GM23338 (cell line): ENCODE measurements around the gene ARRB1. TPM values are rescaled to one million over a fixed set of nuclear protein-coding genes. Genes with fewer than 3 reads are reported as not detected.

ENCODE experiments used
- ATAC-seq: fragments of 200-7000 bp; cut with Tn5 transposase; 3 replicates; pipeline ENCODE4 v1.9.1; 2020
- DNase-seq: peaks from one replicate; pipeline ENCODE4 v3.0.0-alpha.2; 2015; ENCODE audit warnings: low spot score
- H2AFZ ChIP-seq: fragments of 200-600 bp; sonication (generic); 2 replicates; pipeline ENCODE4 v1.8.0; 2016; ENCODE audit warnings: antibody characterized with exemption, mild to moderate bottlenecking, moderate library complexity
- H3F3A ChIP-seq: fragments of 200-600 bp; sonication (generic); replicated peaks from 2 replicates; pipeline ENCODE4 v1.8.0; 2017; ENCODE audit warnings: antibody characterized with exemption, mixed run types, low read depth
- H3K27ac ChIP-seq: fragments of 200-600 bp; sonication (generic); 2 replicates; pipeline ENCODE4 v1.6.1; 2016; ENCODE audit warnings: low read depth
- H3K27me3 ChIP-seq: fragments of 200-600 bp; sonication (generic); 2 replicates; pipeline ENCODE4 v1.8.0; 2016; ENCODE audit warnings: mild to moderate bottlenecking, mixed run types, moderate library complexity; ENCODE audit not compliant: insufficient read depth
- H3K36me3 ChIP-seq: fragments of 200-600 bp; sonication (generic); 2 replicates; pipeline ENCODE4 v1.8.0; 2016; ENCODE audit warnings: mild to moderate bottlenecking; ENCODE audit not compliant: insufficient read depth
- H3K4me1 ChIP-seq: fragments of 200-600 bp; sonication (generic); 2 replicates; pipeline ENCODE4 v1.8.0; 2016; ENCODE audit warnings: mild to moderate bottlenecking, moderate library complexity; ENCODE audit not compliant: insufficient read depth
- H3K4me2 ChIP-seq: fragments of 200-600 bp; sonication (generic); 2 replicates; pipeline ENCODE4 v1.7.1; 2017; ENCODE audit warnings: mixed run types
- H3K4me3 ChIP-seq: fragments of 200-600 bp; sonication (generic); 2 replicates; pipeline ENCODE4 v1.6.1; 2016; ENCODE audit warnings: mixed run types
- H3K79me2 ChIP-seq: fragments of 200-600 bp; sonication (generic); replicated peaks from 2 replicates; pipeline ENCODE4 v1.8.0; 2017; ENCODE audit warnings: mild to moderate bottlenecking; ENCODE audit not compliant: insufficient read depth
- H3K9me2 ChIP-seq: fragments of 200-600 bp; sonication (generic); 2 replicates; pipeline ENCODE4 v1.8.0; 2017; ENCODE audit not compliant: insufficient read depth
- H4K20me1 ChIP-seq: fragments of 200-600 bp; sonication (generic); replicated peaks from 2 replicates; pipeline ENCODE4 v1.8.0; 2017; ENCODE audit warnings: mild to moderate bottlenecking; ENCODE audit not compliant: insufficient read depth
- H3K27ac Mint-ChIP-seq: 2 replicates; pipeline ENCODE4 v1.8.0; 2020; ENCODE audit warnings: inconsistent platforms, mild to moderate bottlenecking, moderate library complexity, mixed read lengths
- H3K27me3 Mint-ChIP-seq: 3 replicates; pipeline ENCODE4 v1.8.0; 2022; ENCODE audit warnings: low read depth, mild to moderate bottlenecking, moderate library complexity, mixed read lengths, inconsistent platforms; ENCODE audit not compliant: insufficient read depth, poor library complexity
- H3K36me3 Mint-ChIP-seq: 3 replicates; pipeline ENCODE4 v1.8.0; 2021; ENCODE audit warnings: low read depth, mild to moderate bottlenecking, inconsistent platforms, moderate library complexity, mixed read lengths
- H3K4me1 Mint-ChIP-seq: 3 replicates; pipeline ENCODE4 v1.8.0; 2020; ENCODE audit warnings: mild to moderate bottlenecking, inconsistent platforms, mixed read lengths
- H3K4me3 Mint-ChIP-seq: 3 replicates; pipeline ENCODE4 v1.8.0; 2021; ENCODE audit warnings: moderate library complexity, mild to moderate bottlenecking, inconsistent platforms, mixed read lengths
- H3K9me3 Mint-ChIP-seq: 3 replicates; pipeline ENCODE4 v1.8.0; 2020; ENCODE audit warnings: moderate library complexity, mild to moderate bottlenecking, inconsistent platforms, mixed read lengths
- CREB1 ChIP-seq: fragments of 250-450 bp; sonication (Bioruptor Pico); IDR thresholded peaks from 2 replicates; pipeline ENCODE4 v1.5.0; 2020; ENCODE audit warnings: low read depth, mild to moderate bottlenecking, moderate library complexity
- CTCF ChIP-seq, 2 experiments: fragments of 200-600 bp in 1 of 2; sonication (generic) in 1 of 2; conservative IDR thresholded peaks; 2 replicates each; pipeline versions ENCODE4 v1.5.1 to v1.6.1; 2016 to 2017; ENCODE audit warnings: antibody characterized with exemption in 2 of 2, low read depth in 2 of 2, mild to moderate bottlenecking in 2 of 2, moderate library complexity in 1 of 2
- ETS1 ChIP-seq: IDR thresholded peaks from 2 replicates; pipeline ENCODE4 v1.6.1; 2016; ENCODE audit warnings: antibody characterized with exemption
- EZH2 ChIP-seq: fragments of 200-600 bp; sonication (generic); IDR thresholded peaks from one replicate; pipeline ENCODE4 v1.8.0; 2017; ENCODE audit warnings: antibody characterized with exemption, mild to moderate bottlenecking, low read depth; ENCODE audit not compliant: unreplicated experiment
- EZH2phosphoT487 ChIP-seq: fragments of 200-600 bp; sonication (generic); IDR thresholded peaks from one replicate; pipeline ENCODE4 v1.8.1; 2018; ENCODE audit warnings: antibody characterized with exemption; ENCODE audit not compliant: unreplicated experiment
- JUNB ChIP-seq: IDR thresholded peaks from one replicate; pipeline ENCODE4 v1.6.1; 2016; ENCODE audit warnings: antibody characterized with exemption; ENCODE audit not compliant: unreplicated experiment
- NANOG ChIP-seq: IDR thresholded peaks from 2 replicates; pipeline ENCODE4 v1.6.1; 2016; ENCODE audit warnings: antibody characterized with exemption, borderline replicate concordance
- POLR2AphosphoS5 ChIP-seq: IDR thresholded peaks from 2 replicates; pipeline ENCODE4 v1.6.1; 2016; ENCODE audit warnings: antibody characterized with exemption, low read depth
- REST ChIP-seq: IDR thresholded peaks from one replicate; pipeline ENCODE4 v1.6.1; 2018; ENCODE audit warnings: antibody characterized with exemption; ENCODE audit not compliant: unreplicated experiment
- STAT1 ChIP-seq: IDR thresholded peaks from one replicate; pipeline ENCODE4 v1.6.1; 2016; ENCODE audit warnings: antibody characterized with exemption; ENCODE audit not compliant: unreplicated experiment
- ZNF114 ChIP-seq: fragments of 250-450 bp; sonication (Bioruptor Pico); IDR thresholded peaks from 2 replicates; pipeline ENCODE4 v1.5.0; 2020; ENCODE audit warnings: mild to moderate bottlenecking, moderate library complexity
- ZNF331 ChIP-seq: fragments of 250-450 bp; sonication (Bioruptor Pico); IDR thresholded peaks from 2 replicates; pipeline ENCODE4 v1.5.0; 2020; ENCODE audit warnings: low read depth, mild to moderate bottlenecking, moderate library complexity
- ZNF462 ChIP-seq: fragments of 250-450 bp; sonication (Bioruptor Pico); IDR thresholded peaks from 2 replicates; pipeline ENCODE4 v1.5.0; 2020; ENCODE audit warnings: mild to moderate bottlenecking, moderate library complexity
- polyA plus RNA-seq: library from polyadenylated mRNA; unstranded; fragments of >200 nt; fragmentation: Nextera tagmentation; extraction: Ambion mirVana; gene quantifications from 2 replicates; pipeline ENCODE4 v1.2.1, GENCODE V29; 2016
- total RNA-seq: library from RNA; depleted of rRNA; stranded (reverse); fragments of >200 nt; shearing (Covaris generic); gene quantifications from 2 replicates; pipeline ENCODE4 v1.2.3, GENCODE V29; 2014

The ARRB1 gene
- total and polyA plus RNA-seq, 2 experiments from 2014 or later: 6.3 to 11.1 TPM

GRCh38 chr11:75311858-75312288 lies 39.6 kb downstream of the ARRB1 start:
- TF ChIP-seq ZNF114 (CRISPR knock-in tag): no peak
- TF ChIP-seq CREB1 (CRISPR knock-in tag): no peak
- TF ChIP-seq STAT1: no peak
- TF ChIP-seq POLR2AphosphoS5: no peak
- no peak for TF ChIP-seq EZH2
- no peak for TF ChIP-seq NANOG
- no peak for TF ChIP-seq ETS1
- TF ChIP-seq ZNF331 (CRISPR knock-in tag): no peak
- no peak for TF ChIP-seq REST
- TF ChIP-seq ZNF462 (CRISPR knock-in tag): no peak
- no peak for TF ChIP-seq EZH2phosphoT487
- no peak for TF ChIP-seq CTCF (conservative IDR thresholded peaks at IDR 0.05; ENCODE audit: low read depth in 2 of 2)
- no peak for TF ChIP-seq JUNB
- Histone ChIP-seq H3K4me1 (no peaks in the 10 kb centered on the region), H3F3A (no peaks in the 10 kb centered on the region), H3K27ac (no peak overlapping the region), H3K4me2 (no peak overlapping the region), H2AFZ (no peak overlapping the region), H3K36me3 (no peaks in the 10 kb centered on the region), H3K79me2 (no peaks in the 10 kb centered on the region), H4K20me1 (no peaks in the 10 kb centered on the region), H3K9me2 (no peaks in the 10 kb centered on the region), H3K27me3 (no peaks in the 10 kb centered on the region), H3K4me3 (no peak overlapping the region)
- Mint-ChIP-seq H3K36me3 (peaks cover 14% of the 10 kb centered on the region), H3K9me3 (peaks cover 6% of the 10 kb centered on the region; the same call in 2 of the 3 replicates), H3K4me3 (no peak overlapping the region), H3K4me1 (peaks cover 40% of the 10 kb centered on the region), H3K27me3 (peaks cover 13% of the 10 kb centered on the region), H3K27ac (no peak overlapping the region)
- ATAC-seq (no peak), DNase-seq (no peak)
